GM19397 (cell line): ENCODE results near the gene MBNL1.

Experiments
- ATAC-seq: cut with Tn5 transposase; IDR thresholded peaks from one replicate; pipeline ENCODE4 v1.9.1; 2021; ENCODE audit warnings: mild to moderate bottlenecking, moderate library complexity; ENCODE audit not compliant: unreplicated experiment

The MBNL1 gene

DNA sequence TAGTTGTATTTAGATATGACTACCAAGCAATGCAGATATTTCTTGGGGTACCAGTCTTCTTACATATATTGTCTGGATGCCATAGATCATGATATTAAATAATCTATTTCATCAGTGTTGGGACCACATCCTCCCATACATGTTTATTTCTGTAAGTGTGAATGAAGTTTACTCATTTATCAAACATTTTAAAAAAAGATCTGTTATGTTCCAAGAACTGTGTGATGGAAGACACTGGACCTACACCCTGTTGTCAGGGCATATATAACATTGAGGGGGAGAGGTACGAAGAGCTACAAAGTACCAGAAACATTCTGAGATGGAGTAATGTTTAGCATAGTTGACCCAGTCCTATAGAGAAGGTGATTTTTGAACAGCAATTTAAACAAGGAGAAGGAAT, 26.6 kb downstream of the MBNL1 start:
- ATAC-seq, result no peak

DNA sequence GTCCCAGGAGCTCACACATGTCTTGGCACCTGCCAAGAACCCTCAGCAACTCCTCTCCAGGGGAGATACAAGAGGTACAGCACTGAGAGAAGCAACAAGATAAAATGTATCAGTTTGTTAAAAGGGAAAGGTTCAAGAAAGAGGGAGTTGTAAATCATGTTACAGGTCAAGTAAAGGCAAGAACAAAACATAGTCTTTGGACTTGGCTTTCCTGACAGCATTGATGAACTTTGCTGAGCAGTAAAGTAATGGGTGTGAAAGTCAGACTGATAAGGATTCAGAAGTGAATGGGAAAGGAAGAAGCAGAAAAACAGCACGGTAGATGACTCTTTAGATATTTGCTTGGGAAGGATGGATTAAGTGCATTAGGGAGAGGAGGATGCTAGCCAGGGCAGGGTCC, 27.1 kb downstream of the MBNL1 start:
- no peak for ATAC-seq

DNA sequence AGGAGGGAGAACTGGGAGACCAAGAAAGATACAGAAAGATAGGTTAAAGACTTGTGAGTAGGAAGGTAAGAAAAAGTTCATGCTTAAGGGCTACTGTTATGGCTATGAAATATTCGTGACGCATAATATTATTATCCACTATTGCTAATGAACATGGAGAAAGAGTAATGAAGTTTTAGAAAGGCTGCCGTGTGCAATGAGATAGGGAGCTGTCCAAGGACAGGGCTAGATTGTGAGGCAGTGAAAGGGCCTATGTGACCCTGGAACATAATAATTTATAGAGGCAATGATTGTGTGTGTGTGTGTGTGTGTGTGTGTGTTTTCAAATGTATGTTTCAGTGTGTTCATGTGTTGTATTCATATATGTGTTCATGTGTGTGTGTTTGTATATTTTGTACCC, 27.7 kb downstream of the MBNL1 start:
- no peak for ATAC-seq

DNA sequence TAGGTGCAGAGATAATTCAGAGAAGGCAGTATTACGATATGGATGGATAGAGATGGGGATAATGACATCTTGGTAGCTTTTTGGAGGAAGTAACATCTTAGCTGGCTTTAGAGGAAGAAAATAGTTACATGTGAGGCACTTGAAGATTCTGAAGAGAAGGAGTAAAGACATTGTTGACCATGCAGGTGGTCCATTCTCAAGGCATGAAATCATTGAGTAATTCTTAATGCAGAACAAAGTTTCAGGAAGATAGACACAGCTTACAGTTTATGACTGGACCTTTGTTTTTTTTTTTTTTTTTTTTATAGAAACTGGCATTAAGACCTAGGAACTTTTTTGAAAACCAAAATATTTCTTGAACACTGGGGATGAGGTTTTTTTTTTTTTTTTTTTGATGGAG, 28.2 kb downstream of the MBNL1 start:
- no peak for ATAC-seq

DNA sequence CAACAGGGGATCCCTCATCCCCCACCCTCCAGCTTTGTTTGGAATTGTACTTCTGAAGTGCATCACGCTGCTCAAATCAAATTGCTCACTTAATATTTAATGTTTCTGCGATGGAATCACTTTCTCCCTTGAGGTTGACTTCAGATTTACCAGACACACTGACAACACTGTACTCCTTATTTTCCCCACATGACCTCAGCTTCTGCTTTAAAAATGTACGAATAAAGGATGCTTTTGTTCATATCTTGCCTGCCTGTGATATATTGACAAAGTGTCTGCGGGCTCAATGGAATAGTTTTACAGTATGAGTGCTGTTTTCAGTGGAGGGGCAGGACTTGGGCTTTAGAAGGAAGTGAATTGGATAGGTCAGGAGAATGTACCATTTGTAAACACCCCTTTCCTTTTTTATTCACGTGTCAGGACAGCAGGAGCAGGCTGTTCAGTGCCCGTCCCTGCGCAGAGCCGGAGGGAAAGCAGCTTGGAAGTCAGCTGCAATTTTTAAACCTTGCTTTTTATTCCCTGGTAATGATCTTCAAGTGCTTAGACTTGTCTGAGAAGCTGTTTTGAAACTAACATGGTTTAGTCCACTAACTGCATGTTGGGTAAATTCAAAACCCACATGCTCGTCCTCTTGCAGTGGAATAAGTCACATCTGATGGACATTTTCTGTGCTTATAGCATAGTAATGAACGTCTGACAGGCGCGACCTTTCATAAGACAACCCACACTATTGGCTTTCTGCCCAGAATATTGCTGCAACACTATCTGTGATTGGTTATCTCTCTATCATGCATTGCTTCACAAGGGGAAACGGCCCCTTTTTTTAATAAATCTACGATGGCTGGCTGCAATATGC, 29.9 kb downstream of the MBNL1 start:
- ATAC-seq, result peak; percentile 52

DNA sequence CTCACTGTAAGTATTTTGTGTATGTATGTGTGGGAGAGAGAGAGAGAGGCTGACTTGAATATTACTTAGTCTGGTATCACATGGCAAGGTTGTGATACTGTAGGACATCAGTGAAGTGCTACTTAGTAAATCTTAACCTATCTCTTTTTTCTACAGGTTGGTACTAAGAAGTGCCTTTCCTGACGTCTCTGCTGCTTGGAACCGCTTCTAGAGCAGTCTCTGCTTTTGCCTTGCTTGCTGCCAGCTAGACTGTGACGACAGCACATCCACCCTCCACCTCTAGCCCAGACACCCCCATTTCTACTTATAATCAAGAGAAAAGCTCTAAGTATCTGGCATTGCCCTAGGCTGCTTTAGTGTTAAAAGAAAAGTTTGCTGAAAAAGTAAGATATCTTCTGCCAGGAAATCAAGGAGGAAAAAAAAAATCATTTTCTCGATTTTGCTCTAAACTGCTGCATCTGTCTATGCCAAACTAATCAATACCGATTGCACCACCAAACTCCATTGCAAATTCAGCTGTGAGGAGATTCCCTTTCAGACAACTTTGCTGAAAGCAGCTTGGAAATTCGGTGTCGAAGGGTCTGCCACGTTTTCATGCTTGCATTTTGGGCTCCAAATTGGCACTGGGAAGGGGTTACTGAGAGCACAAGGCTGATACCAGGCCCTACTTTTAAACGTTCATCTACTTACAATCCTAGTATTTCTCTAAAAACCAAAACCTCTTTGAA, 30.7 kb downstream of the MBNL1 start:
- peak; percentile 9 for ATAC-seq

DNA sequence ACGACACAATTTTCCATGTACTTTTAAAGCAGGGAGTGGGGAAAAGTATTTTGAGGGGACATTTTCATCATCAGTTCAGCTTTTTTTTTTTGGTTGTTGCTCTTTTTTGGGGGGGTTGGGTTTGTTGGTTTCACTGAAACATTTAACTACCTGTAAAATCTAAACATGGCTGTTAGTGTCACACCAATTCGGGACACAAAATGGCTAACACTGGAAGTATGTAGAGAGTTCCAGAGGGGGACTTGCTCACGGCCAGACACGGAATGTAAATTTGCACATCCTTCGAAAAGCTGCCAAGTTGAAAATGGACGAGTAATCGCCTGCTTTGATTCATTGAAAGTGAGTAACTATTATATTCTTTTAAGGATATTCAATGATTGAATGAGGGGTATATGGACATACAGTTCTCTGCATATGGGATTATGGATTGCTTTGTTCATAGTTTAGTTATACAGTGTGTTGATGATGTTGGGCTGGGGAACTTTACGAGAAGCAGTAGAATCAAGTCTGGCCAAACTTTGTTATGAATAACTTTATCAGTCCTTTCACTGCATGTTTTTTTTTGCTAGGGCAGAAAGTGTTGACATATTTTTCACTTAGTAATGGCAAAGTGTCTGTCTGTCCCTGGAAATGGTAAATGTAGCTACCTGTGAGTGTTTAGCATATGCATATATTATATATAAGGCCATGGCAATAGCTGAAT, 31.5 kb downstream of the MBNL1 start:
- ATAC-seq, result no peak

DNA sequence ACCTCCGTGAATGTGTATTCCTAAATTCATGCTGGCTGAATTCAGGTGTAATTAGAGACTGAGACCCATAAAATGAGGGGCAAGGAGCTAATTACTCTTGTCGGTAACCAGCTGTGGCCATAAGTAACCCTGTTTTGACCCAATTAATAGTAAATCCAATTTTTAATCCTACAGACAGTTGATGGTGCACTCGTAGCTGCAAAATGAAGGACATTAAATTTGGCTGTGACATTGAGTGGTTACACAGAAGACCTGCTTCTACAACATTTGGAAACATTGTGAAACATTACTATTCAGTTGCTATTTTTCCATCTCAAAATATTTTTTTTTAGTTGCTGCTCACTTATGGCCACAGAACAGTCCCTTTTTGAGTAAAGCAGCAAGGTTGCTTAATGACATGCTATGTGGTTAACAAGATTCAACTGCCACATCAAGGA, 33.0 kb downstream of the MBNL1 start:
- ATAC-seq, result no peak

DNA sequence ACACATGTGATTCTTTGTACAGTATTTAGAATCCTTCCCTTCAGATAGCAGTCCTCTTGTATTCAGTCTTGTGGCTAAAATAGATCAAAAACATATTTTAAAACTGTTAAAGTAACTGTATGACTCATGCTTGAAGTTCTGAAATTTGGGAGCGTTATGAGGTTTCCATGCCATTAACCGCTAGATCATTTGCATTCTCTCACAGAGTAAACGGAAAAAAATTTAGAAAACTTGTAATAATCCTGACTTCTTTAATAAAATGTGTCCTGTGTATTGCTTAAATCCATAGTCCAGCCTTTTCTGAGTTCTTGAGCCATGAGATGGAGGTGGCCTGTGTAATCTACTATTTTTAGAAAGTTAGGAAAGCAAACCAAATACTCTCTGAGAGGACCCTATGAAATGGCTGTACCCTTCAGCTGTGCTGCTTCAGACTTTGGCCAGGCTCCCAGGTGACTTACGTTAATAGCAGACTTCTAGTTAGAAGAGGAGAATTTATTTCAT, 33.8 kb downstream of the MBNL1 start:
- ATAC-seq, result peak; percentile 40

DNA sequence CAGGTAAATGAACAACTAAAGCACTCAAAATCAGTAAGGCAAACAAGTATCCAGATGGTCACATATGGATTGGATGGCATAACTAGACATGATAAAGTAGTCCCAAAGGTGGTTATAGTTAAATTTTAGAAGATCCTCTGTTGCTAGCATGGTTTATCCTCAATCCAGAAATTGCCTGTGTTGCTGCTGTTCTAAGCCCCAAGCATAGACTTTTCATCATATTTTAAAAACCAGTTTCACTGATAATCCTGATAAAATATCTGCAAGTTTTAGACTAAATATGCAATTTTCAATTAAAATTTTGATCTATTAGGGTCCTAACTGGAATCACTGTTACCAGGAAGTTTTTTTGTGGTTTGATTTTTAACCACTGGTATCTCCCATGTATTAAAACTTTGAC, 35.4 kb downstream of the MBNL1 start:
- no peak for ATAC-seq

DNA sequence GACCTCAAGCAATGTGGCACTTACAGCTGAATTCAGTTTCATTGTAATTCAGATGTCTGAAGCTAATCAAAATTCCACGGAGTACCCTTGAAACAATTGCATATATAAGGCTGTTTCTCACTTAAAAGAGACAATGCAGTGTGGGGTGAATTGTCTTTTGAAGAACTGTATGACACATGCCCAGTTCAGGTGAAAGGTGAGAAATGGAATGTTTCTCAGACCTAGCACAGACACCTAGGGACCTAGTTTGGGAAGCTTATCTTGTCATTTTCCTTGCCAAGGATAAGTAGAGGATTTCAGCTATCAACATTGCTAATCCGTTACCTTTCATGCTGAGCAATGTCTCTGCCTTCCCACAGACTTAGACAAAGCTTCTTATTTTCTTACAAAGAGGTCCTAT, 36.3 kb downstream of the MBNL1 start:
- ATAC-seq, result no peak

DNA sequence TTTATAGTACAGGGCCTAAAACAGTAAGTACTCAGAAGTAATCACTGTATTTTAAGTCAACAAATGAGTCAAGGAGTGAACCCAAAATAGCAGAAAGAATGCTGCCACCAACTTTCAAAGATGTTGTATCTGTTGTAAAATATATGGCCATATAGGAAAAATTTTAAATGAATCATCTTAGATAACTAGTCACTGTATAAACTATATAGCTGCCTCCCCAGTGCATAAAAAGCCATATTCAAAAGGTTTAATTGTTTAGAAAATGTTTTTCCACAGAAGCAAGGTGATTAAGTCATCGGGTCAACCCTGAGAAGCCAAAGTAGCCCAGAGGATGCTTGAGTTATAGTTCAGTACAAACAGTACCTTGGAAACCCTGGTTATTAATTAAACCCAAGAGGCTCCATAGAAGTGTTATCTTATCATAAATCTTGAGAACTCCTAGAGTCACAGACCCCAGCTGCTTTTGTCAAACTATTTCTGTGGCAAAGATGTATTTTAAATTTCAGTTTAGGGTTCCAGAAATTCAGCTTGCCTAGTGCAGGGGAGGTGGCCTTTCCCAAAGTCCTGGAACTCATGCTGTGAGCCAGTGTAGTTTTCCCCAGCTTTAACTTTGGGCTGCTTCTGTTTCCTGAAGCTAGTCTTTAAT, 39.2 kb downstream of the MBNL1 start:
- ATAC-seq, result no peak

DNA sequence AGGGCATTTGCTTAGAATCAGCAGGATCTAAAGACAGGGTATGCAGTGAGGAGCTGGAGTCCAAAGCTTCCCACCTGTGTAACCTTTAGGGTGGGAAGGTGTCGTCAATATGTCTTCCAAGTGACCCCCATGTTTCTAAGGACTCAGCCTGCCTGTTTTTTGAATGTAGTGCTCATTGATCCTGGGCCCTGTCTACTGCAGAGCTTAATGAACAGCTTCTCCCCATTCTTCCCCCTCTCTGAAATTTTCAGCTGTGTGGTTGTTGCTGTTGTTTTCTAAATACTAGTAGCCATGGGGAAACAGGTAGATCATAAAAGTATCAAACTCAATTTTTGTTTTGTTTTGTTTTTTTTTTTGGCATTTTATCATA, 39.7 kb downstream of the MBNL1 start:
- no peak for ATAC-seq

DNA sequence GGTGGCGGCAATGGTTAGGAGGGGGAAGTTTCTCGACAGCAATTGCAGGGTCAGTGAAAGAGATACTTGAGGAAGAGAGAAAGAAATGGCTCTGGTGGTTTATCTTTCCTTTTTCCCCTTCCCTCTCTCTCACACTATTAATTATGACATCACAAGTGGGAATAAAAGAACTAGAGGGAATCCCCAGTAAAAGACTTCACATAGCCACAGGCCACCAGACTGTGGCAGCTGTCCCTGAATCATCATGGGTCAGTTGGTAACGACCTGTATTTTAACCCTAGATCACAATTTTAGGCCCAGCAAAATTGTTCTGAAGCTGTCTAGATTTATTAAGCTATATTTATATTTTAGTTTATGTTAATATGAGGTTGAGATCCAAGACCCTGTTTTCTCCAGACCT, 40.3 kb downstream of the MBNL1 start:
- no peak for ATAC-seq

DNA sequence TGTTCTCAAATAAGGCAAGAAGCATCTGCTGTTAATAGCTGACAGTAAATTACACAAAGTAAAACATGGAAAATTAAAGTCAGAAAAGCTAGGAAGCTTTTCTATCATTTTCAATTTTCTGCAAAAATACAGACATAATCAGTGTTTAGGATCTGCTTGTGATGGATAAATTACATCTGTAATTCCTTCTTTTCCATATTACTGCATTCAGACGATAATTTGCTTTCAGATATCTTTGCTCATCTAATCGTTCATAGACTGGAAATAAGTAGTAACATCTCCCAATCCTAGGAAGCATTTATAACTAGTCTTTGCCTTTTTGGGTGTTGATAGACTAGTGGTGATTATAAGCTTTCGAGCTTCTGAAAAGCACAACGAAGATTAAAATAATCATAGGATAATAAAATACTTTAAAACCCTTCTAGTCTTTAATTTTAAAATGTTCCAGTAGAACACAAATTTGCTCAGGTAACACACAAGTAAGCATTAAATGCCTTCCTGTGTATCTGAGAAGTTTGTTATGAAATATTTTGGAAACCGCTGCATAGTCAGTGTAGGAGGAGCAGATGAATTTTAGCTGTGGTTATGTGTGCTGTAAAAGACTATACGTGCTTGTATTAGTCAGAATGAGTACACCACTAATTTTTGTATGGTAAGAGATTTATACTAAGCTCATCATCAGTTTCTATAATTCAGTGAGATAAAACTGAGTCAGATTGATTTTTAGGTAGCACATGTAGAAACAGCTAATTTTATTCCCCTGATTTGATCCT, 41.0 kb downstream of the MBNL1 start:
- ATAC-seq, result no peak

DNA sequence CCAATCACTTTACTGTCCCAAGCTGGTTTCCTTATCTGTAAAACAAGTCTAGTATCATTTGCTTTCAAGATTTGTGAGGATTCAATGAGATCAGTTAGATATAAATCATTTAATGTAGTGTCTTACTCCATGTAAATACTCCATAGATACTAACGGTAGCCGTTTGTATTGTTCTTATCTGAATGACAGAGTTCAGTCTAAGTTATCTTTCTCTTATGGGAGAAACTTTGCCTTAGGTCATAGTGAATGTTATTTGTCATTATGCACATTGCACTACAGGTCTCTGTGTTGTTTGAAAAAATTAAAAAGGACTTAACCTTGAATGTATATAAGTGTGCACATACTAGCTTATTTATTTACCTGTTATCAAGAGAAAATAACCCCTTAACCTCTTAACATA, 44.7 kb downstream of the MBNL1 start:
- no peak for ATAC-seq

DNA sequence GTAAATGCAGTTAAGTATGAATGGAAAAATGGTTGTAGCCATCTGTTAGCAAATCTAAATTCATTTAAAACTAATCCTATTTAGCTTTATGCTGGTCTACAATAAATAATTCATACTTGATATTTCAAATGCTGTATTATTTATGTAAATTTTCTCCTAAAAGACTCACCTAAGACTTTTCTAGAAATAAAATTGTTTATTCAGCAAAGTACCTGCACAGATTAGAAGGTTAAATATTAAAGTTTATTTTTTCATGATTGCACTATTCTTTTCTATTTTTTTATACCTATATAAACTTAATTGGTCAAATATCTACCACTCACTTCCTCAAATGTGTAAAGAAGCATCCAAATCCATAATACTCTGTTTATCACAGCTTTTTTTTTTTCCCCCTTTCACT, 45.2 kb downstream of the MBNL1 start:
- no peak for ATAC-seq

DNA sequence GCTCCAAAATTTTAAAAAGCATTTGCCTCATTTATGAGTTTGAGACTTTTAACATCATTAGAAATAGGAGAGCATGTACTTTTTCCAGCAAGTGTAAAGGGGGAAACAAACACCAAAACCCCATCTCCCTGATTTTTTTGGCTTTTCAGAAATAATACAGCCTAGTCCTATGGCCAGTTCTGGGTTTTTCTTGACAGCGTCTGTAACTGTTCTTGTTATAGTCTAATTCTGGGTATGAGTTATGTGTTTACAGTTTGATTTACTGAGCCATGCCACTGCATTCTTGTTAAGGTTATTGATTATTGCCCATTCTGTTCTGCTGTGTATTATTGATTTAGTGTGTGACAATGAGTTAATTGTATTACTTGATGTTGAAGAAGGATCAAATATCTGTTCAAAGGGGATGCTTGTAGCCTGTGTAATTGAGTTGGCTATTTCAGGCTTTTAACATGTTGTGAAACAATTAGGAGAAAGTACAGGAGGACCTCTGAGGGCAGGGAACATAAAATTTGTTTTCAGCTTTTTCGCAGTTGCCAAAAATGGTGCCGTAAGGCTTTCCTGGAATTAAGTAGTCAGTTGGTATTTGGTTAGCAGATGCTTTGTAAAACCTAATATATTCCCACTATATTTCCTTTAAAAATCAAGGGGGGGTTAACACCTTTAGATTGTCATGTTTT, 46.1 kb downstream of the MBNL1 start:
- ATAC-seq, result no peak

DNA sequence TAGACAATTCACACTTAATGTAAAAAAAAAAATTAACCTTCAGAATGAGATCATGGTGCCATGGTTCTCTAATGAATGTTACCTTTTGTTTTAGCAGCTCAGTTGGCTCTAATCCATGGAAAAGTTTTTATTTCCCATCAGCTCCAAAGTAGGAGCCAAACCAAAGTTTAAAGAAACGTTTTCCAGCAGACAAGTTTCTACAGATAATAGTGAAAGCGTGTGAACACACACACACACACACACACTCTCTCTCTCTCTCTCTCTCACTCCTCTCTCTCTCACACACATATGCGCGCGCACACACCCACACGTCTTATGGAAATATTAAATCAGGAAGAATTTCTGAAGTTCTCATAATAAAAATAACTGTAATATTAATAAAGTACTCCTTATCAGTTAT, 46.9 kb downstream of the MBNL1 start:
- no peak for ATAC-seq

DNA sequence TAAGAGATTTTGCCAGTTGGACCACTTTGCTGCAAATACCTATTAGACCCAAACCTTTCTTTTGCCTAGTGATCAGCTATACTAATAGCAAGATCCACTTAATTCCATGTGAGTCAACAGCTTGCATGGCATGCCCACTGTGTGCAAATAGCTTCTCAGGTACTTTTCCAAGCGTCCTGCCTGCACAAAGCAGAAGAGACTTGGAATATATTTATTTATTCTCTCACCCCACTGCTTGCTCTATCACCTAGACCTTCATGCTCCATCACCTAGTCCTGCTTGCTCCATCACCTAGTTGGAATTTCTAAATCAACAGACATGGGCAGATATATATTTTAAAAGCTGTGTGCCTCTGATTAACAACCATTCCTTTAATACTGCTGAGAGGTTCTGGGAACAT, 47.6 kb downstream of the MBNL1 start:
- no peak for ATAC-seq
